ENCODE measurements around the gene SNRK. TPM values are rescaled to one million over a fixed set of nuclear protein-coding genes. Genes with fewer than 3 reads are reported as not detected.

SNRK gene
- total RNA-seq, 2 donors from 2014 or later, result 19.4 TPM

DNA sequence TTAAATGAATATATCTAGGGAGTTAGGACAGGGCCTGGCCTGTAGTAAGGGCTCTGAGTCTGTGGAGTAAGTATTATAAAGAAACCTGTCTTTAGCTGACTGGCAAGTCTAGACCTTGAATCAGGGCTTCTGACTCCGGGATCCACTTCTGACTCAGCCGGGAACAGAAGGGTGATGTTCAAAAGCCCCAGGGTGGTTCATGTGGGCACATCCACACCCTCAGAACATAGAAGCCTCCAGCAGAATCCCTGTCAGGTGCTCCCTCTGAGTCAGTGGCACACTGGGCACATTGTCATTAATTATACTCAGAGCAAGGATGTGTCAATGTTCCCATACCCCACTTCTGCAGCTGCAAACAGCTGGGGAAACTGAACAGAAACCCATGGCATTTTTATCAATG is 26.7 kb upstream of the SNRK start:
- H3K27ac Mint-ChIP-seq, result no peak overlapping the region
- no peaks in the 10 kb centered on the region for H3K36me3 Mint-ChIP-seq (ENCODE audit: low read depth)
- H3K4me1 Mint-ChIP-seq, result peaks cover 7% of the 10 kb centered on the region
- H3K27me3 Mint-ChIP-seq (ENCODE audit: insufficient read depth), result peaks cover 16% of the 10 kb centered on the region
- no peaks in the 10 kb centered on the region for H3K9me3 Mint-ChIP-seq
- Histone ChIP-seq H3K27me3 (ENCODE audit: control insufficient read depth, insufficient read depth, low read length, poor library complexity, severe bottlenecking) (no peaks in the 10 kb centered on the region), H3K9me3 (ENCODE audit: control insufficient read depth, low read length) (no peaks in the 10 kb centered on the region), H3K9ac (ENCODE audit: extremely low read depth, low read length, poor library complexity, severe bottlenecking) (no peak overlapping the region), H3K36me3 (ENCODE audit: control insufficient read depth, insufficient read depth, low read length) (no peaks in the 10 kb centered on the region), H3K4me3 (ENCODE audit: low read length) (no peak overlapping the region), H3K4me1 (ENCODE audit: control insufficient read depth, insufficient read depth, low read length) (no peaks in the 10 kb centered on the region), H3K27ac (ENCODE audit: low read depth, low read length) (no peak overlapping the region)
- no peak overlapping the region for H3K4me3 Mint-ChIP-seq
- TF ChIP-seq, protein P1, sequence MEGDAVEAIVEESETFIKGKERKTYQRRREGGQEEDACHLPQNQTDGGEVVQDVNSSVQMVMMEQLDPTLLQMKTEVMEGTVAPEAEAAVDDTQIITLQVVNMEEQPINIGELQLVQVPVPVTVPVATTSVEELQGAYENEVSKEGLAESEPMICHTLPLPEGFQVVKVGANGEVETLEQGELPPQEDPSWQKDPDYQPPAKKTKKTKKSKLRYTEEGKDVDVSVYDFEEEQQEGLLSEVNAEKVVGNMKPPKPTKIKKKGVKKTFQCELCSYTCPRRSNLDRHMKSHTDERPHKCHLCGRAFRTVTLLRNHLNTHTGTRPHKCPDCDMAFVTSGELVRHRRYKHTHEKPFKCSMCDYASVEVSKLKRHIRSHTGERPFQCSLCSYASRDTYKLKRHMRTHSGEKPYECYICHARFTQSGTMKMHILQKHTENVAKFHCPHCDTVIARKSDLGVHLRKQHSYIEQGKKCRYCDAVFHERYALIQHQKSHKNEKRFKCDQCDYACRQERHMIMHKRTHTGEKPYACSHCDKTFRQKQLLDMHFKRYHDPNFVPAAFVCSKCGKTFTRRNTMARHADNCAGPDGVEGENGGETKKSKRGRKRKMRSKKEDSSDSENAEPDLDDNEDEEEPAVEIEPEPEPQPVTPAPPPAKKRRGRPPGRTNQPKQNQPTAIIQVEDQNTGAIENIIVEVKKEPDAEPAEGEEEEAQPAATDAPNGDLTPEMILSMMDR (conservative IDR thresholded peaks at IDR 0.05), result no peak
- 91% methylated on average over 2 of the region's 2 CpGs; no CpG with 5 or more reads in 1 of the 2 experiments for WGBS, 2 experiments (ENCODE audit: insufficient coverage in 1 of 2, insufficient read length in 1 of 2)
- no peak for DNase-seq

DNA sequence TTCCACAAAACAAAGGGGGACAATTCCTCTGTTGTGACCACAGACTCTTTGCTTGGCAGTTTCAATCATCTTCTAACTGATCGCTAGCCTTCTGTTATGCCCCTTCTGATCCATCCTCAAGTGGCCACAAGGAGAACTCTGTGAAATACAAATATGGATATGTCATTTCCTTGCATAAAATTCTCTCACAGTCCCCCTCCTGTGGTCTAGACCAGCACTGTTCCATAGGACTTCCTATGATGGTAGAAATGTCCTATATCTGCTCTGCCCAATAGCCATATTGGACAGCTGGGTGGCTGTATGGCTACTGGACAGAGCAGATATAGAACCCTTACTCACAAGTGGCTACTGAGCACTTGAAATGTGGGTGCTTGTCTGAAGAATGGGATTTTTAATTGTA is 25.9 kb upstream of the SNRK start:
- Histone ChIP-seq H3K36me3 (ENCODE audit: control insufficient read depth, insufficient read depth, low read length) (no peaks in the 10 kb centered on the region), H3K4me3 (ENCODE audit: low read length) (no peak overlapping the region), H3K9me3 (ENCODE audit: control insufficient read depth, low read length) (no peaks in the 10 kb centered on the region), H3K27ac (ENCODE audit: low read depth, low read length) (no peak overlapping the region), H3K9ac (ENCODE audit: extremely low read depth, low read length, poor library complexity, severe bottlenecking) (no peak overlapping the region), H3K4me1 (ENCODE audit: control insufficient read depth, insufficient read depth, low read length) (no peaks in the 10 kb centered on the region), H3K27me3 (ENCODE audit: control insufficient read depth, insufficient read depth, low read length, poor library complexity, severe bottlenecking) (no peaks in the 10 kb centered on the region)
- no peak overlapping the region for H3K27ac Mint-ChIP-seq
- no peaks in the 10 kb centered on the region for H3K36me3 Mint-ChIP-seq (ENCODE audit: low read depth)
- peaks cover 7% of the 10 kb centered on the region for H3K4me1 Mint-ChIP-seq
- WGBS, 2 experiments (ENCODE audit: insufficient coverage in 1 of 2, insufficient read length in 1 of 2), result 89 to 100% methylated on average over 1 of the region's 1 CpG
- DNase-seq, result no peak
- TF ChIP-seq, protein P1 (conservative IDR thresholded peaks at IDR 0.05), result no peak
- no peak overlapping the region for H3K4me3 Mint-ChIP-seq
- H3K9me3 Mint-ChIP-seq, result no peaks in the 10 kb centered on the region
- peaks cover 16% of the 10 kb centered on the region for H3K27me3 Mint-ChIP-seq (ENCODE audit: insufficient read depth)

GRCh38 chr3:43262194-43262593 is 24.1 kb upstream of the SNRK start:
- 79 to 95% methylated on average over 3 to 4 of the region's 4 CpGs for WGBS, 2 experiments (ENCODE audit: insufficient coverage in 1 of 2, insufficient read length in 1 of 2)
- peaks cover 3% of the 10 kb centered on the region for H3K27me3 Mint-ChIP-seq (ENCODE audit: insufficient read depth)
- DNase-seq, result no peak
- no peaks in the 10 kb centered on the region for H3K9me3 Mint-ChIP-seq
- H3K4me1 Mint-ChIP-seq, result peaks cover 7% of the 10 kb centered on the region
- H3K9me3 ChIP-seq (ENCODE audit: control insufficient read depth, low read length), result no peaks in the 10 kb centered on the region
- no peaks in the 10 kb centered on the region for H3K4me1 ChIP-seq (ENCODE audit: control insufficient read depth, insufficient read depth, low read length)
- TF ChIP-seq, protein P1 (conservative IDR thresholded peaks at IDR 0.05), result no peak
- no peaks in the 10 kb centered on the region for H3K27me3 ChIP-seq (ENCODE audit: control insufficient read depth, insufficient read depth, low read length, poor library complexity, severe bottlenecking)
- no peaks in the 10 kb centered on the region for H3K36me3 ChIP-seq (ENCODE audit: control insufficient read depth, insufficient read depth, low read length)
- no peak overlapping the region for H3K27ac Mint-ChIP-seq
- no peak overlapping the region for H3K4me3 ChIP-seq (ENCODE audit: low read length)
- H3K27ac ChIP-seq (ENCODE audit: low read depth, low read length), result no peak overlapping the region
- no peaks in the 10 kb centered on the region for H3K36me3 Mint-ChIP-seq (ENCODE audit: low read depth)
- no peak overlapping the region for H3K9ac ChIP-seq (ENCODE audit: extremely low read depth, low read length, poor library complexity, severe bottlenecking)
- no peak overlapping the region for H3K4me3 Mint-ChIP-seq
